ENCODE measurements around the gene PLXNC1. TPM values are rescaled to one million over a fixed set of nuclear protein-coding genes. Genes with fewer than 3 reads are reported as not detected.

PLXNC1 gene
- total RNA-seq, 2 donors from 2014 or later = 11.3 to 14.1 TPM

- ATAC-seq (replicated peaks in 1 of 2) = no peak
- Mint-ChIP-seq H3K4me1 (ENCODE audit: low read depth) (peaks cover 15% of the 10 kb centered on the region), H3K9me3 (peaks cover 1 to 4% of the 10 kb centered on the region in 2 donors), H3K27me3 (ENCODE audit: low read depth) (no peaks in the 10 kb centered on the region), H3K4me3 (no peak overlapping the region), H3K36me3 (ENCODE audit: insufficient read depth in 2 of 2) (peaks cover 3 to 15% of the 10 kb centered on the region in 2 donors), H3K27ac (no peak overlapping the region)
- DNase-seq = no peak
Measured at GRCh38 chr12:94198469-94198868, 50.1 kb downstream of the PLXNC1 start.

DNA sequence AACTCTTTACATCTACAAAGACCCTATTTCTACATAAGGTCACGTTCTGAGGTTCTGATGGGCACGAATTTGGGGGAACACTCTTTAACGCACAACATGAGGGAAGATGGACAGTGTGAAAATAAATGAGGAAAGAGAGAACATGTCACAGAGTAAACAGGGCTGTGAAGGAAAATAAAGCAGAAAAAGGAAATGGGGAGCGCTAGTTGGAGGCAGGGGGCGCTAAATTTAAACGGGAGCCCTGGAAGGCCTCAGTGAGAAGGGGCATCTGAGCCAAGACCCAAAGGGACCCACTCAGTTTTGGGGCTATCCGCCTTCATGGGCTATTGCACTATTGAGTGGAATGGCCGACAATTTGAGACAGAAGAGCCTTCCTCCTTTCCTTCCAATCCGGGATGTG is 50.5 kb downstream of the PLXNC1 start:
- H3K4me3 Mint-ChIP-seq = no peak overlapping the region
- H3K9me3 Mint-ChIP-seq = peaks cover 0 to 2% of the 10 kb centered on the region in 2 donors
- no peak overlapping the region for H3K27ac Mint-ChIP-seq
- peaks cover 3 to 12% of the 10 kb centered on the region in 2 donors for H3K36me3 Mint-ChIP-seq (ENCODE audit: insufficient read depth in 2 of 2)
- peaks cover 18% of the 10 kb centered on the region for H3K4me1 Mint-ChIP-seq (ENCODE audit: low read depth)
- DNase-seq (no peak), ATAC-seq (replicated peaks in 1 of 2) (no peak)
- H3K27me3 Mint-ChIP-seq (ENCODE audit: low read depth) = no peaks in the 10 kb centered on the region

DNA sequence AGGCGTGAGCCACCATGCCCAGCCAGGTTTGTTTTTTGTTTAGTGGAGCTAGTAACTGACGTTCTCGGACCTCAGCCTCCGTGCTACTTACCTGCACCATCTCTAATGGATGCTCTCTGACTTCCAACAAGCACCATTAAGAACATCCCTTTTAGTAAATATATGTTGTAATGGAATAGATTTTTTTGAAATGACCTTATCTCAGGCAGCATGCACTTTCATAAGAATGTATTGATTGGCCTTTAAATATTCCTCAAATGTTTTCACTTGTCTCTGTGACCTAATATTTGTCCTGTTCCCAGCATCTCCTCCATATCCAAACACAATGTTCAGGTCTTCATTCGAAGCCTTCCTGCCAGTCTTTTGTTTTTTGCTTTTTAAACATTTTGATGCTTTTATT is 51.7 kb downstream of the PLXNC1 start:
- ATAC-seq (replicated peaks in 1 of 2) (no peak), DNase-seq (no peak)
- H3K4me3 Mint-ChIP-seq = no peak overlapping the region
- H3K36me3 Mint-ChIP-seq (ENCODE audit: insufficient read depth in 2 of 2) = peaks cover 3 to 9% of the 10 kb centered on the region in 2 donors
- H3K27me3 Mint-ChIP-seq (ENCODE audit: low read depth) = no peaks in the 10 kb centered on the region
- no peak overlapping the region for H3K27ac Mint-ChIP-seq
- peaks cover 30% of the 10 kb centered on the region for H3K4me1 Mint-ChIP-seq (ENCODE audit: low read depth)
- H3K9me3 Mint-ChIP-seq = peaks cover 0 to 2% of the 10 kb centered on the region in 2 donors

DNA sequence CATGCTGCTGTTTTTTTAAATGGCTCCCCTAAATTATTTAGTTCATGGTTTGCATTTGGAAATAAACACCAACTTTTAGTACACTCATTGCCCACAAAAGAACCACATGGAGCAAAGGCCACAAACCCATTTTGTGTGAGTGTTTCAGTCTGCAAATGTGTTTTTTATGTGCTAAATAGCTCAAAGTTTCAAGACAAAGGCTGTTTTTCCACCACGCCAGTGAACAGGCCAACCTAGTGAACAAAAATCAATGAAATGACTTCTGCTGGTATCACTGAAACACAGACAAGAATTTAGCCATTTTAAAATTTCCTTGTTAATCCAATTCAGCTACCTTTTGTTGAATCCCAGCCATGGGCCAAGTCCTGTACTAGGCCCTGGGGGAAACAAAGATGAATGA is 52.3 kb downstream of the PLXNC1 start:
- no peak overlapping the region for H3K27ac Mint-ChIP-seq
- ATAC-seq (replicated peaks in 1 of 2) = no peak

GRCh38 chr12:94202245-94203180 is 54.1 kb downstream of the PLXNC1 start:
- peak overlapping the region; percentile 39 to 41 for H3K4me3 Mint-ChIP-seq
- no peaks in the 10 kb centered on the region for H3K27me3 Mint-ChIP-seq (ENCODE audit: low read depth)
- H3K27ac Mint-ChIP-seq = peak overlapping the region; percentile 3
- peaks cover 0 to 2% of the 10 kb centered on the region in 2 donors for H3K9me3 Mint-ChIP-seq
- DNase-seq = no peak
- H3K4me1 Mint-ChIP-seq (ENCODE audit: low read depth) = peaks cover 53% of the 10 kb centered on the region
- peaks cover 3 to 9% of the 10 kb centered on the region in 2 donors for H3K36me3 Mint-ChIP-seq (ENCODE audit: insufficient read depth in 2 of 2)
- peak in 1 of 2 donors; percentile 18 for ATAC-seq (replicated peaks in 1 of 2)

More for the DNA sequence above, 52.3 kb downstream of the PLXNC1 start:
- H3K36me3 Mint-ChIP-seq (ENCODE audit: insufficient read depth in 2 of 2) = peaks cover 3 to 9% of the 10 kb centered on the region in 2 donors
- H3K4me3 Mint-ChIP-seq = no peak overlapping the region
- H3K9me3 Mint-ChIP-seq = peaks cover 0 to 2% of the 10 kb centered on the region in 2 donors
- no peak for DNase-seq
- no peaks in the 10 kb centered on the region for H3K27me3 Mint-ChIP-seq (ENCODE audit: low read depth)
- H3K4me1 Mint-ChIP-seq (ENCODE audit: low read depth) = peaks cover 35% of the 10 kb centered on the region

GRCh38 chr12:94203181-94203546 is 54.8 kb downstream of the PLXNC1 start:
- Mint-ChIP-seq H3K27ac (no peak overlapping the region), H3K9me3 (peaks cover 0 to 2% of the 10 kb centered on the region in 2 donors), H3K4me3 (peak overlapping the region in 1 of 2 donors; percentile 39)

DNA sequence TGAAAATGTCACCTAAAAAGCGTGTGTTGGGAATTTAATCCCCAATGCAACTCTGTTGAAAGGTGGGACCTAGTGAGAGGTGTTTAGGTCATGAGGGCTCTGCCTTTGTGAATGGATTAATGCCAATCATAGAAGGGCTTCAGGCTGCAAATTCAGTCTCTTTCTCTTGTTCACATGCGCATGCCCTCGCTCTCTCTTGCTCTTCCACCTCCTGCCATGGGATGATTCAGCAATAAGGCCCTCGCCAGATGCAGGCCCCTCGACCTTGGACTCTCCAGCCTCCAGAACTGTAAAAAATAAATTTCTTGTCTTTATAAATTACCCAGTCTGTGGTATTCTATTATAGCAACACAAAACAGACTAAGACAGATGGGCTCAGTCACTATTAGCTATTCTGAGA is 55.4 kb downstream of the PLXNC1 start:
- Mint-ChIP-seq H3K4me3 (peak overlapping the region; percentile 46 to 89), H3K27me3 (ENCODE audit: low read depth) (no peaks in the 10 kb centered on the region), H3K4me1 (ENCODE audit: low read depth) (peaks cover 66% of the 10 kb centered on the region), H3K36me3 (ENCODE audit: insufficient read depth in 2 of 2) (peaks cover 3 to 9% of the 10 kb centered on the region in 2 donors), H3K27ac (peak overlapping the region; percentile 91), H3K9me3 (peaks cover 0 to 2% of the 10 kb centered on the region in 2 donors)
- ATAC-seq (replicated peaks in 1 of 2) = no peak
- no peak for DNase-seq

More at GRCh38 chr12:94203181-94203546, 54.8 kb downstream of the PLXNC1 start:
- H3K27me3 Mint-ChIP-seq (ENCODE audit: low read depth) = no peaks in the 10 kb centered on the region
- ATAC-seq (replicated peaks in 1 of 2) (no peak), DNase-seq (no peak)
- peaks cover 3 to 9% of the 10 kb centered on the region in 2 donors for H3K36me3 Mint-ChIP-seq (ENCODE audit: insufficient read depth in 2 of 2)
- H3K4me1 Mint-ChIP-seq (ENCODE audit: low read depth) = peaks cover 60% of the 10 kb centered on the region

DNA sequence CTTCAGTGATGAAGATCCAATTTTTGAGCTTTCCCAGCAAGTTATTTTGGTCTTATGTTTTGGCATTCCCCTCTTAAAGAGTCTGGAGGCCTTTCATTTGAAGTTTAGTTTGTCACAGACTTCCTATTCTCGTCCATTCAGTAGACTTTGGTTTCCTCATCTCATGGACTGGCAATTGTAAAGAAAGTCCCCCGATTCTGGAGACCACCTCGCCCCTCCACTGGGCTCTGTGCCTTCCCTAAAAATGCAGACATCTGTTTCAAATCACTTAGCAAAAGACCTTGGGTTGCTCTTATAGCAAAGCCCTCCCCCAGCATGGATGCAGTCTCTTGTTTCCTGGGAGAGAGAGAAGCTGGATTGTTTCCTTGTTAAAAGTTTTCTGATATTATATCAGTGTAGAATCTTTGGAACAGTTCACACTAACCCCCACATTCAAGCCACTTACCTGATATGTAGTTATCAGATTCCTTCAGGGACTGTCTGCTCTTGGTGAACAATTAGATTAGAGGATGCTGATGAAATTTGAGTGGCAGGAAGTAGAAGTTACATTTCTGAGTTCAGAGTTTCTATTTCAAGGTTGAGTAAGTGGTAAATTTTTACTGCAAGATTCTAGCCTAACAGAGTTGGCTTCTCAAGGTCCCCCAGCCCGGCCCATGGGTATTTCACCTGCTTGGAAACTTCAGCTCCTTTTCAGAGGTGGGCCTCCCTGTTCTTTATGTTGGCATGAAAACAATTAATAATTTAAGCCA is 56.3 kb downstream of the PLXNC1 start:
- Mint-ChIP-seq H3K36me3 (ENCODE audit: insufficient read depth in 2 of 2) (peaks cover 3 to 9% of the 10 kb centered on the region in 2 donors), H3K9me3 (peaks cover 0 to 2% of the 10 kb centered on the region in 2 donors), H3K4me1 (ENCODE audit: low read depth) (peaks cover 75% of the 10 kb centered on the region), H3K27me3 (ENCODE audit: low read depth) (no peaks in the 10 kb centered on the region), H3K4me3 (peak overlapping the region; percentile 77 to 89), H3K27ac (peak overlapping the region; percentile 91)
- DNase-seq = peak; percentile 31 to 39
- ATAC-seq (replicated peaks in 1 of 2) = peak in 1 of 2 donors; percentile 11

DNA sequence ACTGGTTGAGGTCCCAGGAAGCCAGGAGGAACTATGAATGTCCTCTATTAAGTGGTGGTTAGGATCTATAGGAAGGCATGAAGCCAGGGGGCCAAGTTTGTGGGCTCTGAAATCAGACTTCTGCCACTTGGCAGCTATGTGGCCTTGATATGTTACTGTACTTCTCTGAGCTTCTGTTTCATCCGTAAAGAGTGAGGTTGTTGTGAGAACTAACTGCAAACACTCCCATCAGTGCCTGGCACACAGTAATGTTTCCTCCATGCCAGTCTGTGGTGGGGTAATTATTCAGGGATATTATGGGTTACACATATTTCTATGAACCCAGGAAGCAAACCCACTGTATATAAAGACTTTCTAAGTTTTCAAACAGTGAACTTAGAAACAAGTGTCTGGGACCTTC is 57.4 kb downstream of the PLXNC1 start:
- Mint-ChIP-seq H3K27me3 (ENCODE audit: low read depth) (no peaks in the 10 kb centered on the region), H3K27ac (peak overlapping the region; percentile 96), H3K4me1 (ENCODE audit: low read depth) (peaks cover 76% of the 10 kb centered on the region), H3K4me3 (peak overlapping the region; percentile 67 to 95), H3K36me3 (ENCODE audit: insufficient read depth in 2 of 2) (peaks cover 3 to 9% of the 10 kb centered on the region in 2 donors), H3K9me3 (peaks cover 0 to 2% of the 10 kb centered on the region in 2 donors)
- ATAC-seq (replicated peaks in 1 of 2) = no peak
- no peak for DNase-seq

DNA sequence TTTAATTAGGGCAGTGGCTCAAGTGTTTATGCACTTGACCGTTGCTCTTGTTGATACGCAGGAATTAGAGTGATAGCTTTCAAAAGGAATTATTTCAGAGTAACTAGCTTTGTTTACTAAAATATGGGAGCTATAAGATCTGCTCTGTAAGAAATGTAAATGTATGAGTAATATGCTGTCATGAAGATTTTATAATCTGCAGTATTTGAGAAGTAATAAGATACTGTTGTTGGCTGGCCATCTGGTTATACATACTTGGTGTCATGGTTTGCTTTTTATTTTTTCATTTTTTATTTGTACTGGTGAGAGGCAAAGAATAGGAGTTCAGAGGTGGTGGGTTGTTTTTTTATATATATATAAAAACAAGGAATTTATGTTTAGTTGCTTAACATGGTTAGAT is 58.5 kb downstream of the PLXNC1 start:
- Mint-ChIP-seq H3K27ac (peak overlapping the region; percentile 96), H3K27me3 (ENCODE audit: low read depth) (no peaks in the 10 kb centered on the region), H3K9me3 (peaks cover 1% of the 10 kb centered on the region in 2 donors), H3K4me3 (peak overlapping the region; percentile 67 to 95), H3K36me3 (ENCODE audit: insufficient read depth in 2 of 2) (peaks cover 4 to 10% of the 10 kb centered on the region in 2 donors), H3K4me1 (ENCODE audit: low read depth) (peaks cover 76% of the 10 kb centered on the region)
- ATAC-seq (replicated peaks in 1 of 2) (no peak), DNase-seq (no peak)

DNA sequence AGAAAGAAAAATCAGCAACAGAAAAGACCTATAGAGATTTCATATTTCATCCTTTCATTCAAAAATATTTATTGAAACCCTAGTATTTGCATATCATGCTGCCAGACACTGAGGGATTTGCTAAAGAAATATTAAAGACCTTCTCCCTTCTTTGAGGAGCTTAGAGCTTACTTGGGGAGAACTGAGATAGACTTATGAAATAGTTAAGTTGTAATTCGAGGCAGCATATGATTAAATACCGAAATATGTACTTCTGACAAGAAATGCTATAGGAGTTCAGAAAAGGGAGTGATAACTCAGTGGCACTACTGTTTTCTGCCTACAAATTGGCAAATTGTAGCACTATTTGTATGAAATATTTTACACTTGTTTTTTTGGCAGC is 59.1 kb downstream of the PLXNC1 start:
- no peak for DNase-seq
- Mint-ChIP-seq H3K27me3 (ENCODE audit: low read depth) (no peaks in the 10 kb centered on the region), H3K27ac (peak overlapping the region; percentile 96), H3K36me3 (ENCODE audit: insufficient read depth in 2 of 2) (peaks cover 5 to 6% of the 10 kb centered on the region in 2 donors), H3K4me3 (peak overlapping the region; percentile 67 to 95), H3K9me3 (peaks cover 0 to 1% of the 10 kb centered on the region in 2 donors), H3K4me1 (ENCODE audit: low read depth) (peaks cover 71% of the 10 kb centered on the region)
- ATAC-seq (replicated peaks in 1 of 2) = peak in 1 of 2 donors; percentile 1

DNA sequence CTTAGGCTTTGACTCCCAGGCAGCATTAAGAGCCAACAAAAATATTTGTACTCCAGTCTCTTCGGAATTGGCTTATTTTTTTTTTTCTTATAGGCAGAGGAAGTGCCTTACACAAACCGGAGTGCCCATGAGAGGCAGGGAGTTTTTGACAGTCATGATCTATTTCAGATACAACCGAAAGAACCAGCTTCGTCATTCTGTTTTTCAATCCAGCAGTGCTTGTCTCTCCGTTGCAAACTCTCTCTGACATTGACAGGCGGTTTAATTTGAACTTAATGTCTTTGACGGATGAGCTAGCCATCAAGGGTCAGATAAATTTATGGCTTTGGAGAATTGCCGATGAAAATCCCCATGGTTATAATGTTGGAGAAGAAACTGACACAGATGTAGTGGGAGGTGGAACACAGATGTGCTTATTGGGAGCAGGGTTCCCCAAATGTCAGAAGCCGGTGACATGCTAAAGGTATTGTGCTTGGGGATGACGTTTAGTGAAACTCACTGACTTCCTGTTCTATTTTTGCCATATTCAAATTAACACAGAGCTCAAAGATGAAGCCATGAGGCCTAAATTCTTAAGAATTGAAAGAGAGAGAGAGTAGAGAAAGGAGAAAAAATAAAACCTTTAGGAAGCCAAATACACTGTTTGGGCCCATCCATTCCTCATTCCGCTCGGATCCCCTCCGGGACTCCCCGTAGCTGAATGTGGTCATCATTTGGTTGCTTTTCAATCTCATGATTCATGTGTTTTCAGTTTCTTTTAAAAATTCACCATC is 59.7 kb downstream of the PLXNC1 start:
- Mint-ChIP-seq H3K9me3 (peaks cover 0 to 1% of the 10 kb centered on the region in 2 donors), H3K27ac (peak overlapping the region; percentile 96), H3K36me3 (ENCODE audit: insufficient read depth in 2 of 2) (peaks cover 3% of the 10 kb centered on the region in 2 donors), H3K4me3 (peak overlapping the region; percentile 67 to 95), H3K27me3 (ENCODE audit: low read depth) (no peaks in the 10 kb centered on the region), H3K4me1 (ENCODE audit: low read depth) (peaks cover 65% of the 10 kb centered on the region)
- DNase-seq (peak; percentile 58 to 64), ATAC-seq (replicated peaks in 1 of 2) (peak; percentile 81 to 82)
